Inflammatory macrophage treated with lipopolysaccharide for 4 hours (primary cell): ENCODE measurements around the gene ADARB2.

ENCODE experiments used
- DNase-seq: peaks from one replicate; pipeline ENCODE4 v3.0.0-alpha.2; 2020

ADARB2 gene

GRCh38 chr10:1581189-1581588 is 156.1 kb downstream of the ADARB2 start:
- DNase-seq: no peak

- no peak for DNase-seq
Measured at GRCh38 chr10:1579671-1580070, 157.7 kb downstream of the ADARB2 start.

DNA sequence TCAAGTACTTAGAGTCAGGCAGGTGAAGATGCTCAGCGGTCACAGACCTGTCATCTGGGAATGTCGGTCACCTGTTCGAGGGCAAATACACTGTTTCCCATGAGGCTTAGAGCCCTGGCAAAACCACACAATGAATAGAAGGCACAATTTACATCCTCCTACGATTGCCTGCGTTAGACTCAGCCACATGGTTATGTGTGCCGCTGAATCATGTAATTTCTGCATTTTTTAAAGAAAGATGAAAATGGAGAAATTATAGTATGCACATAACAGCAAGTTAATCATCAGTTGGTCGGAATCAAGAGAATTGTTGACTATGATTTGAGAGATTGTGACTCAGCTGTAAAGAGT is 158.2 kb downstream of the ADARB2 start:
- no peak for DNase-seq

- DNase-seq: no peak
Measured at GRCh38 chr10:1578392-1579140, 158.8 kb downstream of the ADARB2 start.

GRCh38 chr10:1577945-1578344 is 159.4 kb downstream of the ADARB2 start:
- DNase-seq: no peak

DNA sequence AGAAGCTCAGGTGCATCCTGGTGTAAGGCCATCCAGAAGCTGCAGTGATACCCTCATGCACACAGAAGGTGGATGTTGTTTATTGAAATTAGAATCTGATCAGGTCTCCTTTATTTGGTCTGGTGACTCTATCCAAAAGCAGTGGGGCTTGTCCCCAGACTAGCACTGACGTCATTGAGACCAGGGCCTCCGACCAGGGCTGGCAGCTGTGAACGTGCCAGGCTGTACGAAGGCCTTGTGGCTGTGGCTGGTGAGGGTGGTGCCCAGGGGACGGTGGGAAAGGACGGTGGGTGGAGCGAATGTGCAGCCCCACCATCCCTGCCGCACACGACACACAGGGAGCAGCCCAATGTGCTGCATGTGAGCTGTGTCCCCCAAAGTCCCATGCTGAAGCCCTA is 160.0 kb downstream of the ADARB2 start:
- no peak for DNase-seq

DNA sequence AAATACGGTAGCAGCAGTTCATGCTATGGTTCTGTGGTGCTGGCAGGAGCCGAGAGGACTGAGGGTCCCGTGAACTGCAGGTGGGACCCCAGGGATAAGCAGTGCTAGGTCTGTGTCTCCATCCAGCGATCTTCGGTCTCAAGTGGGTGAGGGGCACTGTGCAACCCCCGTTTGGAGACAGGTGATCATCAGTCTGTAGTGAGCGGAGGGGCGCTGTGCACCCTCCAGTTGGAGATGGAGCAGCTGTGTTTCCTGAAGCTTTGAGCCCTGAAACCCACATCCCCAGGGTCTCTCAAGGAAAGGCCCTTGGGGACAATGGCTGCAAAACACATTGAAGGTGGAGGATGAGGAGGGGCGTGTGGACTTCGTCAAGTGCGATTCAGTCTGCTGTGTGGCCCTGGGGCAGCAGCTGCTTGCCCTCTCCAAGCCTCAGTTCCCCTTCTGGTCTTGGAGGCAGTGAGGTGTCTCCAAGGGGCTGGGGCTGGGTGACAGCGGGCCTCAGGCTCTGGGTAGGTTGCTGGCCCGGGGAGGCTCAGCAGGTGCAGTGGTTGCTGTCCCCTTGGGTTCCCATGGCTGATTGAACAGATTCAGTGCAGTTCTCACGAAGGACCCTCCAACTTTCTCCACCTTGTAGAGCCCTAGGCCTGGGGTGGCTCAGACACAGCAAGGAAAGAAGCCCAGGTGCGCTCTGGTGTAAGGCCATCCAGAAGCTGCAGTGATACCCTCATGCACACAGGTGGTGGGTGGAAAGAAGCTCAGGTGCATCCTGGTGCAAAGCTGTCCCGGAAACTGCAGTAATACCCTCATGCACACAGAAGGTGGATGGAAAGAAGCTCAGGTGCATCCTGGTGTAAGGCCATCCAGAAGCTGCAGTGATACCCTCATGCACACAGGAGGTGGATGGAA is 160.6 kb downstream of the ADARB2 start:
- no peak for DNase-seq

DNA sequence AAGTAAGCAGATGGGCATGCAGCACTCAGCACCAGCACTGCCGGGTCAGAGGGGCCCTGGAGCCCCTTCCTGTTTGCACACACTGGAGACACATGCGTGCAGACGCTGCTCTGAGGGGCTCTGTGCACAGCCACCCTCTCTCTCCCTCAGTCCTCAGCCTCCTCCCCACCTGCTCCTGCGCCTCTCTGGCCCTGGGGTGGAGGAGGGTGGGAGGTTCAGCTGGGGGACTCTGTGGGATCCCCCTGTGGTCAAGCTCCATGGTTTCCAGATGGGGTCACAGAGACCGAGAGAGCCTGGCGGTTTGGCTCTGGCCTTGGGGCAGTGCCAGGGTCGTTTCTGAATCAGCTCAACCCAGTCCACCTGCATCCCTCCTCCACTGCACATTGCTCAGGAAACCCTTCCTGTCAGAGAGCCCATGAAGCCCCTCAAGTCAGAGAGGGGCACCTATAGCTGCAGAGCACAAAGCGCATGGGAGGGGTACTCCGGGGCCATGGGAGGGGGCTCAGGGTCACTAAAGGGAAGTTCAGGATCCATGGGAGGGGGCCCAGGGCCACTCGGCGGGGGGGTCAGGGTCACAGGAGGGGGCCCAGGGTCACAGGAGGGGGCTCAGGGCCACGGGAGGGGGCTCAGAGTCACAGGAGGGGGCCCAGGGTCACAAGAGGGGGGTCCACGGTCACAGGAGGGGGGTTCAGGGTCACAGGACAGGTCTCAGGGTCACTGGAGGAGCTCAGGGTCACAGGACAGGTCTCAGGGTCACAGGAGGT is 161.7 kb downstream of the ADARB2 start:
- no peak for DNase-seq

- DNase-seq: no peak
Measured at GRCh38 chr10:1574719-1575118, 162.6 kb downstream of the ADARB2 start.

- DNase-seq: no peak
Measured at GRCh38 chr10:1573981-1574380, 163.3 kb downstream of the ADARB2 start.

DNA sequence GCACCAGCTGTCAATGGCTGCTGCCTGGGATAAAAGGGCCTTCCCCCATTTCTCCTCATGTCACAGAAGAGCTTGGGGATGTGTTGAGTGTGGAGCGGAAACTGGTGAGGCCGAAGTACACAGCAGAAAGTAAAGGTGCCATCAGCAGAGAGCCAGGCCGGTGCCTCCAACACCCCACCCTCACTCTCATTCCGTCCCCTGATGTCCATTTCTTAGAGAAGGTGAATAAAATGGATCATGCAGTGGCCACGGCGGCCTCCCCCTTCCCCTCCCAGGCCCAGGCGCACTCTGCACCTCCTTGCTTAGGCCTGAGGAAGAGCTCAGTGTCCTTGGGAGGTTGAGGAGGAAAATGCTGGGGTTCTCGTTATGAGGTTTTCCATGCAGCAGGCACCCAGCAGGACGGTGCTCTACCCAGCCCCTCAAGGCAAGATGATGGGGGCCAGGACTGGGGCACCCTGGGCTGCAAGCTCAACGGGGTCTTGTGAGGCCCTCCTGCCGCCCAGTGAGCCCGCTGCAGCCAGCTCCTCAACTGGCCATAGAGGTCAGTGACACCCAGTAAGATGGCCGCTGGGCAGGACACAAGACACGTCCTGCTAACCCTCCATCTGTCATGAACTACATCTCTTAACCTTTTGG is 163.9 kb downstream of the ADARB2 start:
- DNase-seq: no peak

- DNase-seq: no peak
Measured at GRCh38 chr10:1572519-1573333, 164.6 kb downstream of the ADARB2 start.

DNA sequence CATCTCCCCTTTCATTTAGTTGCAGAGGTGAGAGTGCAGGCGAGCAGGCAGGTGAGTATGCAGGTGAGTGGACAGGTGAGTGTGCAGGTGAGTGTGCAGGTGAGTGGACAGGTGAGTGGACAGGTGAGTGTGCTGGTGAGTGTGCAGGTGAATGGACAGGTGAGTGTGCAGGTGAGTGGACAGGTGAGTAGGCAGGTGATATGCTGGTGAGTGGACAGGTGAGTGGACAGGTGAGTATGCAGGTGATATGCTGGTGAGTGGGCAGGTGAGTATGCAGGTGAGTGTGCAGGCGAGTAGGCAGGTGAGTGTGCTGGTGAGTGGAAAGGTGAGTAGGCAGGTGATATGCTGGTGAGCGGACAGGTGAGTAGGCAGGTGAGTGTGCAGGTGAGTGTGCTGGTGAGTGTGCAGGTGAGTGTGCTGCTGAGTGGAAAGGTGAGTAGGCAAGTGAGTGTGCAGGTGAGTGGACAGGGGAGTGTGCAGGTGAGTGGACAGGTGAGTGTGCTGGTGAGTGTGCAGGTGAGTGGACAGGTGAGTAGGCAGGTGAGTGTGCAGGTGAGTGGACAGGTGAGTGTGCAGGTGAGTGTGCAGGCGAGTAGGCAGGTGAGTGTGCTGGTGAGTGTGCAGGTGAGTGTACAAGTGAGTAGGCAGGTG is 165.6 kb downstream of the ADARB2 start:
- no peak for DNase-seq

DNA sequence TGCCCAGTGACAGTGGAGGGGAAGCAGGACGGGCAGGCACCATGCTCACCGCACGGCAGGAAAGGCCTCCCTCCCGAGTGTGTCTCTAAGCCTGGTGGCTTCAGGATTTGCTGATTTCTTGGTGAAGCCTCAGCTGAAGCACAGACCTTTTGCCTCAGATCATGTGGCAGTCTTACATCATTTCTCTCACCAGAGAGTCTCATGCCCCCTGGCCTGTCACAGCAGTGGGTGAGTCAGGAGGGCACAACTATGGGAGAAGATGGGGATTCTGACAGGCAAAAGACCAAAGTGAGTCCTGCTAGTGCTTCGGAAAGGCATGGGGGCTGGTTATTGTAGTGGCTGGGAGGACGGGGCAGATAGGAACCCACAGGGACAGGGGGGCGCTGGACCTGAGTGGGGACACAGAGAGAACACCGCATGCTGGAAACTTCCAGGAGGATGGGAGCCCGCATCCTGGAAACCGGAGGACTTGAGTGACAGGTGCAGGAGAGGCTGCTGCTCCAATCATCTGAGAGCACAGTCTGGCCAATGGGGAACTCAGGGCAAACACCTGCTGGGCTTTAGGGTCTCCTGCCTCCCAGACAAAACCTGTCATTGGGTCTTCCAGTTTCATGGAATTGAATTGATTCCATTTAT is 166.8 kb downstream of the ADARB2 start:
- DNase-seq: no peak

DNA sequence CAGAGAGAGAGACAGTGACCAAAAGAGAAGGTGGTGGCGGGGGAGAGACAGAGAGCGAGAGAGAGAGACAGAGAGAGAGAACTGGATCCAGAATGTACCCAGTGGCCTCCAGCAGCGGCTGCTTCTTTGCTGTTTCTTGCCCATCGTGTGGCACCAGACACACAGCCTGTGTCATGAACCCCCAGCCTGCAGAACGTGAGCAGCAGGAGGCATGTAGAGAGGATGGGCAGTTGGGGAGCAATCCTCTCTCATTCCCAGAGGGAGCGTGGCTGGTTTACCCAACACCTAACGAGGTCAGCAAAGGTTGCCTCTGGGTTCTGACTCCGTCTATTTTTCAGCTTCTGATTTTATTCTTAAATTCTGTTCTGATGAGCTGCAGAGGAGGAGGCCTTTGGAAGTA is 168.1 kb downstream of the ADARB2 start:
- DNase-seq: no peak

- DNase-seq: no peak
Measured at GRCh38 chr10:1567742-1568495, 169.4 kb downstream of the ADARB2 start.

- no peak for DNase-seq
Measured at GRCh38 chr10:1567152-1567551, 170.2 kb downstream of the ADARB2 start.

DNA sequence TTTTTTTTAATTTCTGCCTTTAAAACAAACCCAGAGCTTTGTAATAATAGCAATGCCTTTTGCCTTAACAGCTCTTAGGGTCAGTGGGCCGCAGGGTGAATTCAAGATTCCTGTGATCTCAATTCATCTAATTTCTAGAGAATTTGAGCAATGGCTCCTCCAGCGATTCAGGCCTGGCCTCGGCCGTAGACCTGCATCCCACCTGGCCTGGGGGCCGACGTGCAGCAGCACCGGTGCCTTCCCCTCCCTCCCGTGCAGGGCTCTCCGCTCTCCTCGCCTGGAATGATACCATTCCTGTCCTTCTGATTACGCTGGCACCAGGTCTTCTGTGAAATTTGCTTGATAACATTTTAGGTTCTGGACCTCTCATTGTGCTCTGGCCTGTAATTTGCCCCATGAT is 172.5 kb downstream of the ADARB2 start:
- no peak for DNase-seq

- no peak for DNase-seq
Measured at GRCh38 chr10:1563028-1563427, 174.3 kb downstream of the ADARB2 start.

- DNase-seq: no peak
Measured at GRCh38 chr10:1561731-1562337, 175.5 kb downstream of the ADARB2 start.
